GM18520 (cell line): Measurements from ENCODE around the gene CBFA2T3.

Experiments used
- ATAC-seq: cut with Tn5 transposase; IDR thresholded peaks from one replicate; pipeline ENCODE4 v1.9.1; 2021; ENCODE audit not compliant: unreplicated experiment

Gene CBFA2T3

GRCh38 chr16:88844419-88845036 lies 132.5 kb downstream of the CBFA2T3 start:
- ATAC-seq, result no peak

GRCh38 chr16:88843256-88843655 lies 133.8 kb downstream of the CBFA2T3 start:
- no peak for ATAC-seq

GRCh38 chr16:88842806-88843205 lies 134.2 kb downstream of the CBFA2T3 start:
- ATAC-seq, result no peak

GRCh38 chr16:88842308-88842756 lies 134.7 kb downstream of the CBFA2T3 start:
- ATAC-seq, result no peak

GRCh38 chr16:88841521-88842307 lies 135.3 kb downstream of the CBFA2T3 start:
- no peak for ATAC-seq

- no peak for ATAC-seq
These were observed 136.3 kb downstream of the CBFA2T3 start for GRCh38 chr16:88840600-88841215.

- ATAC-seq, result no peak
These were observed 137.0 kb downstream of the CBFA2T3 start for GRCh38 chr16:88839745-88840599.

GRCh38 chr16:88839026-88839529 lies 137.9 kb downstream of the CBFA2T3 start:
- no peak for ATAC-seq

- no peak for ATAC-seq
These were observed 138.4 kb downstream of the CBFA2T3 start for GRCh38 chr16:88838566-88838965.

- ATAC-seq, result no peak
These were observed 139.2 kb downstream of the CBFA2T3 start for GRCh38 chr16:88837806-88838205.

GRCh38 chr16:88836791-88837190 lies 140.2 kb downstream of the CBFA2T3 start:
- no peak for ATAC-seq

GRCh38 chr16:88835818-88836217 lies 141.2 kb downstream of the CBFA2T3 start:
- ATAC-seq, result no peak

- ATAC-seq, result no peak
These were observed 141.6 kb downstream of the CBFA2T3 start for GRCh38 chr16:88835383-88835782.

- ATAC-seq, result no peak
These were observed 142.3 kb downstream of the CBFA2T3 start for GRCh38 chr16:88834670-88835069.

- ATAC-seq, result no peak
These were observed 143.9 kb downstream of the CBFA2T3 start for GRCh38 chr16:88833086-88833485.

GRCh38 chr16:88831838-88832237 lies 145.2 kb downstream of the CBFA2T3 start:
- ATAC-seq, result no peak

GRCh38 chr16:88830783-88831182 lies 146.2 kb downstream of the CBFA2T3 start:
- no peak for ATAC-seq

GRCh38 chr16:88830258-88830657 lies 146.7 kb downstream of the CBFA2T3 start:
- ATAC-seq, result no peak

GRCh38 chr16:88828711-88829110 lies 148.3 kb downstream of the CBFA2T3 start:
- no peak for ATAC-seq

- no peak for ATAC-seq
These were observed 149.3 kb downstream of the CBFA2T3 start for GRCh38 chr16:88827727-88828126.
